ENCODE results near the gene GRM1.

Gene GRM1

DNA sequence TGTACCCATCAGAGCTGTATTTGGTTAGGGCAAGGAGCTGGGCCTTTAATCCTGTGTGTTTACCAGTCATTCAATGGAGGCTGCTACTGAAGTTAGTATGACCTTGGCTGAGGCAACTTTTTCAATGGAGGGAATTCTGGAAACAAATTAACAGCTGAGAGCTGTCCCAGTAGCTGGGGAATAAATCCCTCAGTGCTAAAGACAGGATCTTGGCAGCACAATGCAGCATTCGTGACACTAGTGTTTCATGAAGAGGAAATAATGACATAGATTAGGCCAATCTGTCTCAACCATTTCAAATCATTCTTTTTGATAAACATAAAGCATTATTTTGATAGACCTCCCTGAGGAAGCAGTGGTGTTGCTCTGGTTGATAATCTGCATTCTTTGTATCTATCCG, 42.9 kb downstream of the GRM1 start:
- Histone ChIP-seq H3K9me3 (ENCODE audit: insufficient read depth, low read length) (no peaks in the 10 kb centered on the region), H3K27ac (ENCODE audit: low read length) (no peak overlapping the region), H3K4me3 (ENCODE audit: low read length) (no peak overlapping the region), H3K36me3 (replicated peaks; ENCODE audit: low read depth, low read length) (no peaks in the 10 kb centered on the region), H3K9ac (ENCODE audit: low read length) (no peak overlapping the region), H3K4me1 (ENCODE audit: low read length) (no peaks in the 10 kb centered on the region), H2AFZ (ENCODE audit: low read depth, low read length) (no peak overlapping the region), H3K27me3 (ENCODE audit: low read depth, low read length) (no peaks in the 10 kb centered on the region), H3K79me2 (ENCODE audit: low read length) (no peaks in the 10 kb centered on the region), H4K20me1 (ENCODE audit: insufficient read depth, low read length) (no peaks in the 10 kb centered on the region), H3K4me2 (ENCODE audit: low read length) (no peak overlapping the region)
- TF ChIP-seq EZH2phosphoT487 (IDR thresholded peaks at IDR 0.05; ENCODE audit: low read depth), result no peak
- TF ChIP-seq, protein P1, sequence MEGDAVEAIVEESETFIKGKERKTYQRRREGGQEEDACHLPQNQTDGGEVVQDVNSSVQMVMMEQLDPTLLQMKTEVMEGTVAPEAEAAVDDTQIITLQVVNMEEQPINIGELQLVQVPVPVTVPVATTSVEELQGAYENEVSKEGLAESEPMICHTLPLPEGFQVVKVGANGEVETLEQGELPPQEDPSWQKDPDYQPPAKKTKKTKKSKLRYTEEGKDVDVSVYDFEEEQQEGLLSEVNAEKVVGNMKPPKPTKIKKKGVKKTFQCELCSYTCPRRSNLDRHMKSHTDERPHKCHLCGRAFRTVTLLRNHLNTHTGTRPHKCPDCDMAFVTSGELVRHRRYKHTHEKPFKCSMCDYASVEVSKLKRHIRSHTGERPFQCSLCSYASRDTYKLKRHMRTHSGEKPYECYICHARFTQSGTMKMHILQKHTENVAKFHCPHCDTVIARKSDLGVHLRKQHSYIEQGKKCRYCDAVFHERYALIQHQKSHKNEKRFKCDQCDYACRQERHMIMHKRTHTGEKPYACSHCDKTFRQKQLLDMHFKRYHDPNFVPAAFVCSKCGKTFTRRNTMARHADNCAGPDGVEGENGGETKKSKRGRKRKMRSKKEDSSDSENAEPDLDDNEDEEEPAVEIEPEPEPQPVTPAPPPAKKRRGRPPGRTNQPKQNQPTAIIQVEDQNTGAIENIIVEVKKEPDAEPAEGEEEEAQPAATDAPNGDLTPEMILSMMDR (IDR thresholded peaks at IDR 0.05; ENCODE audit: low read depth, low read length), result no peak

DNA sequence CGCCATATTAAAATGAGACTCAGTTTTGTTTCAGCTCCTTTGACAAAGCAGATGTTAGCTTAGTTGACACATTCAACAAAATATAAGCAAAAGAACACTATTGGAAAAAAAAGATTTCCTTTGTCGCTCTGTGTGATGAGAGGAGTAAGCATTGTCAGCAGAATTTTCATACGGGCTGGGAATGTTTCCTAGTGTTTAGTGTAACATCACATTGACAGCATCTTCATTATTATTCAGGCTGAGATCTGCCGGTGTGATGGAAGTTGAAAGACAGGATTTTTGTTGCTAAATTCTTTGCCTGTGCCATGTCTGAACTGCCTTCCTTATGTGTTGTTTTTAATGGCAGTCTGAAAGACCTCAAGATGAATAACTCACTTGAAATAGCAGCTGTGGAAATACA, 49.1 kb downstream of the GRM1 start:
- Histone ChIP-seq H4K20me1 (ENCODE audit: insufficient read depth, low read length) (no peaks in the 10 kb centered on the region), H3K4me3 (ENCODE audit: low read length) (no peak overlapping the region), H3K4me1 (ENCODE audit: low read length) (no peaks in the 10 kb centered on the region), H3K79me2 (ENCODE audit: low read length) (no peaks in the 10 kb centered on the region), H3K27me3 (ENCODE audit: low read depth, low read length) (no peaks in the 10 kb centered on the region), H3K4me2 (ENCODE audit: low read length) (no peak overlapping the region), H3K9me3 (ENCODE audit: insufficient read depth, low read length) (no peaks in the 10 kb centered on the region), H2AFZ (ENCODE audit: low read depth, low read length) (no peak overlapping the region), H3K27ac (ENCODE audit: low read length) (no peak overlapping the region), H3K9ac (ENCODE audit: low read length) (no peak overlapping the region), H3K36me3 (replicated peaks; ENCODE audit: low read depth, low read length) (no peaks in the 10 kb centered on the region)
- TF ChIP-seq, protein P1 (IDR thresholded peaks at IDR 0.05; ENCODE audit: low read depth, low read length), result no peak
- TF ChIP-seq EZH2phosphoT487 (IDR thresholded peaks at IDR 0.05; ENCODE audit: low read depth), result no peak

DNA sequence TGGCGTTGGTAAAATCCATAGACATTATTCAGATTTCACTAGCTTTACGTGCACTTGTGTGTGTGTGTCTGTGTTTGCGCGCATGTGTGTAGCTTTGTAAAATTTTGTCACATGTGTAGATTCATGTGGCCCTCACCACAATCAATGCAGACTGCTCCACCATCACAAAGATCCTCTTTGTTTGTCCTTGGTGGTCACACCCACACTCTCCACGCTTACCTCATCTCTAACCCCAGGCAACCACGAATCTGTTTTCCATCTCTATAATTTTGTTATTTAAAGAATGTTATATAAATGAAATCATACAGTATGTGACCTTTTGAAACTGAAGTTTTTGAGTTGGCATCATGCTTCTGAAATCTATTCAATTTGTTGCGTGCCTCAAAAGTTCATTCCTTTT, 58.5 kb downstream of the GRM1 start:
- no peak overlapping the region for H3K4me2 ChIP-seq (ENCODE audit: low read length)
- H3K27me3 ChIP-seq (ENCODE audit: low read depth, low read length), result no peaks in the 10 kb centered on the region
- H3K9ac ChIP-seq (ENCODE audit: low read length), result no peak overlapping the region
- H4K20me1 ChIP-seq (ENCODE audit: insufficient read depth, low read length), result no peaks in the 10 kb centered on the region
- no peaks in the 10 kb centered on the region for H3K79me2 ChIP-seq (ENCODE audit: low read length)
- H3K36me3 ChIP-seq (replicated peaks; ENCODE audit: low read depth, low read length), result no peaks in the 10 kb centered on the region
- TF ChIP-seq, protein P1 (IDR thresholded peaks at IDR 0.05; ENCODE audit: low read depth, low read length), result no peak
- TF ChIP-seq EZH2phosphoT487 (IDR thresholded peaks at IDR 0.05; ENCODE audit: low read depth), result no peak
- H3K27ac ChIP-seq (ENCODE audit: low read length), result no peak overlapping the region
- H2AFZ ChIP-seq (ENCODE audit: low read depth, low read length), result no peak overlapping the region
- H3K9me3 ChIP-seq (ENCODE audit: insufficient read depth, low read length), result no peaks in the 10 kb centered on the region
- no peak overlapping the region for H3K4me3 ChIP-seq (ENCODE audit: low read length)
- H3K4me1 ChIP-seq (ENCODE audit: low read length), result no peaks in the 10 kb centered on the region

DNA sequence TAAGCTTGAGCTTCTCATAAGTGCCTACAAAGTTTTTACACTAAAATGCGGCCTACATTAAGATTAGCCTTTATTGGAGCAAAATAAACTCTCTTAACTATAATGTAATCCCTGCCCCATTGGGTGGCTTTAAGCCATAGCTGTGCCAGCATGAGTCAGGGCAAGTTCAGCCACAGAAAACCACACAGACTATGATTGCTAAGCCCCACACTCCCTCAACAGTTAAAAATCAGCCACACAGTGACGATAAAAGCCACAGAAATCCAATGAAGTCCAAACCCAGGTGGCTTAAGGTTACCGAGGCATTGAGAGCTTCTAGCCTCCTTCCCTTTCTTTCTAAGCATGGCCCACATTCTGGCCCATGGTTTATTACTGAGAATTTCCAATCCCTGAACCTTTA, 61.6 kb downstream of the GRM1 start:
- Histone ChIP-seq H2AFZ (ENCODE audit: low read depth, low read length) (no peak overlapping the region), H3K4me1 (ENCODE audit: low read length) (no peaks in the 10 kb centered on the region), H3K79me2 (ENCODE audit: low read length) (no peaks in the 10 kb centered on the region), H3K27me3 (ENCODE audit: low read depth, low read length) (no peaks in the 10 kb centered on the region), H3K4me2 (ENCODE audit: low read length) (no peak overlapping the region), H3K9ac (ENCODE audit: low read length) (no peak overlapping the region), H3K36me3 (replicated peaks; ENCODE audit: low read depth, low read length) (no peaks in the 10 kb centered on the region), H4K20me1 (ENCODE audit: insufficient read depth, low read length) (no peaks in the 10 kb centered on the region), H3K9me3 (ENCODE audit: insufficient read depth, low read length) (no peaks in the 10 kb centered on the region), H3K27ac (ENCODE audit: low read length) (no peak overlapping the region), H3K4me3 (ENCODE audit: low read length) (no peak overlapping the region)
- TF ChIP-seq, protein P1 (IDR thresholded peaks at IDR 0.05; ENCODE audit: low read depth, low read length), result no peak
- no peak for TF ChIP-seq EZH2phosphoT487 (IDR thresholded peaks at IDR 0.05; ENCODE audit: low read depth)

Data from OCI-LY3 (cell line).